Dendritic cell treated with granulocyte-macrophage colony-stimulating factor and Interleukin-4, amounts not matched to agents 40 ng/mL and 50 ng/mL, for 4 days (primary cell): Measurements from ENCODE around the gene ITPK1.

Experiments used
- H3K27ac Mint-ChIP-seq: one replicate; pipeline ENCODE4 v1.8.0; 2022; ENCODE audit warnings: mild to moderate bottlenecking, mixed read lengths
- H3K27me3 Mint-ChIP-seq: one replicate; pipeline ENCODE4 v1.8.0; 2022; ENCODE audit warnings: mild to moderate bottlenecking, mixed read lengths
- H3K36me3 Mint-ChIP-seq: one replicate; pipeline ENCODE4 v1.8.0; 2022; ENCODE audit warnings: low read depth, mixed read lengths
- H3K4me1 Mint-ChIP-seq: one replicate; pipeline ENCODE4 v1.8.0; 2022; ENCODE audit warnings: low read depth, mixed read lengths
- H3K4me3 Mint-ChIP-seq: one replicate; pipeline ENCODE4 v1.8.0; 2022; ENCODE audit warnings: mild to moderate bottlenecking, moderate library complexity, mixed read lengths
- H3K9me3 Mint-ChIP-seq: one replicate; pipeline ENCODE4 v1.8.0; 2022; ENCODE audit warnings: mixed read lengths
- intact Hi-C: fragments of 100-400 bp; cut with micrococcal nuclease; formaldehyde crosslinking; loops from one replicate; pipeline ENCODE4 v1.15.0; 2022

ITPK1 gene

GRCh38 chr14:93029911-93030508 lies 85.7 kb downstream of the ITPK1 start:
- intact Hi-C loops = loop anchor here (1.0 to 10.0 kb wide), 4 partner anchors 17 to 77 kb away; no protein-coding TSS in a partner anchor
- Mint-ChIP-seq H3K4me3 (no peak overlapping the region), H3K9me3 (no peaks in the 10 kb centered on the region), H3K27me3 (no peaks in the 10 kb centered on the region), H3K27ac (peak overlapping the region; percentile 85), H3K4me1 (peaks cover 98% of the 10 kb centered on the region), H3K36me3 (peaks cover 52% of the 10 kb centered on the region)

DNA sequence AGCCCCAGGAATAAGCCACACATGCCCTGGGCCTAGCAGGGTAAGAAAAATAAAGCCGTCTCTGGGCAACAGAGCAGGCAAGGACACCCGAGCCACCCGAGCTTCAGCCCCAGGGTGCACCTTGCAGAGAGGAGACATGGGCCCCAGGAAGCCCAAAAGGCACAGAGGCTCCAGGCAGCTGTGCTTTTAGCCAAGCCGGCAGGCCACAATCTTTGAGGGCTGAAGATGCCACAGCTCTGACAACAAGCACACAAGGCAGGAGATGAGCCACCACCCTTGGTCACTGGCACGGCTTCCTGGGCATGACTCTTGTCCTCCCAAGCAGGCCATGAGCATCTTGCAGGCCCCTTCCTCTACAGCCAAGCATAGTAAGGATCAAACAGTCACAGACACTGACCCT lies 86.3 kb downstream of the ITPK1 start:
- intact Hi-C loops = no loop called here
- Mint-ChIP-seq H3K4me3 (no peak overlapping the region), H3K4me1 (peaks cover 94% of the 10 kb centered on the region), H3K27ac (peak overlapping the region; percentile 85), H3K27me3 (no peaks in the 10 kb centered on the region), H3K9me3 (no peaks in the 10 kb centered on the region), H3K36me3 (peaks cover 58% of the 10 kb centered on the region)

DNA sequence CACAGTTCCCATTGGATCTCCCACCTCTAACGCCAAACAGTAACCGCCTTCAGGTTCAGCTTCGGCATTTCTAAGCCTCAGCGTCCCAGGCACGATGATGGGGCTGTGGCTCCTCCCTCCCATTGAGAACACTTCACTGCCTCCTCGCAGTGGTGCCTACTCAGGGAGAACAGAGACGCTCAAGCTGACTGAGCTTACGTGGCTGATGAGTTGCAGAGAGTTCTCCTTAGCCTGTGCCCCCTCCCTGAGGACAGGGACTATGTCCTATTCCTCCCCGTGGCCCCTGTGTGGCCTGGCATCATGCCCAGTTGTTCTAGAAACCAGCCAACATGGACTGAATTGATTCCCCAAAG lies 87.0 kb downstream of the ITPK1 start:
- Mint-ChIP-seq H3K36me3 (peaks cover 63% of the 10 kb centered on the region), H3K4me1 (peaks cover 94% of the 10 kb centered on the region), H3K9me3 (no peaks in the 10 kb centered on the region), H3K4me3 (no peak overlapping the region), H3K27ac (peak overlapping the region; percentile 45), H3K27me3 (no peaks in the 10 kb centered on the region)
- intact Hi-C loops = no loop called here

DNA sequence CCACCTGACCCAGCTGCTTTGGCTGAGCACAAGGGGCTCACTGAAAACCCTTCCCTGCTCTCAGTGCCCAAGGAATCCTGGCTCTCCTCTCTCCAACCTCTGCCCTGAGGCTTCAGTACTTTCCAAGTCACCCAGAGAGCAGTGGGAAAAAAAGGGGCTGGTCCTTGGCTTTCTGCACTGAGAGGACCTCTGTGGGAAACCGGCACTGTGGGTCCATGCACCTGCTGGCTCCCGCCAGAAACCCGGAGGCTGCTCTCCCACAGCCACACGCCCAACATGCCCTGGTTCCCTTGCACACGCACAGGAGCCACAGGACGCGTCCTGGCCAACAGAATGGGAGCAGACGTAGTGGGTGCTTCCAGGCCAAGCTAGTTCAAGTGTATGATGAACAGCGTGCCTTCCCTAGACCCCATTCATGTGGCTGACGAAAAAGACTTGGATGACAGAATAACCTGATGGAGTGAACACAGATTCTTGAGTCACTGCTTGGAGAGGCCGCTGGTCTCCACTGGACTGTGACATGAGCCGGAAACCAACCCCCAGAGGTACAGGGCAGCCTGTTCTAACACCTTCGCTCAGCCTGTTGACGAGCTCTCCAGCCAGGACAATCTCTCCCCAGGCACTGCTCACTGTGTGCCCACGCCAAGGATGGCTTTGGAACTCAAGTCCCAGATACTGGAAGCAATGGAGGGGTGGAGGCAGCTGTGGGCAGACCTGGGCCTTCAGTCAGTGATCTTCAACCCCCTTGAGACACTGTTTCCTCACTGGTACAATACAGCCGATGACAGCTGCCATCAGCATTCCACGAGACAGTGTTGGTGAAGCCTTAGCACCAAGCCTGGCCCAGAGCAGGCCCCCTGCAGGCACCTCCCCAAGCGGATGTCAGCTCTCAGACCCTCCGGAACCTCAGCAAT lies 87.7 kb downstream of the ITPK1 start:
- intact Hi-C loops = no loop called here
- Mint-ChIP-seq H3K9me3 (no peaks in the 10 kb centered on the region), H3K27me3 (no peaks in the 10 kb centered on the region), H3K36me3 (peaks cover 66% of the 10 kb centered on the region), H3K4me3 (no peak overlapping the region), H3K27ac (peak overlapping the region; percentile 64), H3K4me1 (peaks cover 94% of the 10 kb centered on the region)

DNA sequence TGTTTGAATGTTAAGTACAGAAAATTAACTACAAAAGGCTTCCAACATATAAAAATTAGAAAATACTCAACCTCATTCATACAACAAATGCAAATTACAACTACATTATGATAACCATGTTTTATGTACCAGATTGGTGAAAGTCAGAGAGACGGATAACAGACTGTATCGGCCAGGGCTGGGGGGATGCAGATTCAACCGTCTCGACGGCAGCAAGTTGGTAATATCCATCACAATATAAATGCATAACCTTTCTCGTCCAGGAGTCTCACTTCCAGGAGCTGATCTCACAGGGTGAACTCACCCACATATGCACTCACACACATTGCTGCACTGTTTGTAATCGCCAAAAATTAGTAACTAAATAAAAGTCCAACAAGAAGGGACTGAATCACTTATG lies 89.4 kb downstream of the ITPK1 start:
- peak overlapping the region; percentile 64 for H3K27ac Mint-ChIP-seq
- H3K9me3 Mint-ChIP-seq = no peaks in the 10 kb centered on the region
- intact Hi-C loops = no loop called here
- H3K4me1 Mint-ChIP-seq = peaks cover 94% of the 10 kb centered on the region
- H3K36me3 Mint-ChIP-seq = peaks cover 84% of the 10 kb centered on the region
- H3K4me3 Mint-ChIP-seq = no peak overlapping the region
- H3K27me3 Mint-ChIP-seq = no peaks in the 10 kb centered on the region

GRCh38 chr14:93025055-93025454 lies 90.7 kb downstream of the ITPK1 start:
- H3K4me3 Mint-ChIP-seq = no peak overlapping the region
- no peaks in the 10 kb centered on the region for H3K27me3 Mint-ChIP-seq
- no peak overlapping the region for H3K27ac Mint-ChIP-seq
- H3K36me3 Mint-ChIP-seq = peaks cover 77% of the 10 kb centered on the region
- H3K4me1 Mint-ChIP-seq = peaks cover 94% of the 10 kb centered on the region
- intact Hi-C loops = no loop called here
- no peaks in the 10 kb centered on the region for H3K9me3 Mint-ChIP-seq

GRCh38 chr14:93024493-93024892 lies 91.2 kb downstream of the ITPK1 start:
- Mint-ChIP-seq H3K9me3 (no peaks in the 10 kb centered on the region), H3K27ac (peak overlapping the region; percentile 27), H3K27me3 (no peaks in the 10 kb centered on the region), H3K36me3 (peaks cover 75% of the 10 kb centered on the region), H3K4me3 (no peak overlapping the region), H3K4me1 (peaks cover 94% of the 10 kb centered on the region)
- intact Hi-C loops = no loop called here

DNA sequence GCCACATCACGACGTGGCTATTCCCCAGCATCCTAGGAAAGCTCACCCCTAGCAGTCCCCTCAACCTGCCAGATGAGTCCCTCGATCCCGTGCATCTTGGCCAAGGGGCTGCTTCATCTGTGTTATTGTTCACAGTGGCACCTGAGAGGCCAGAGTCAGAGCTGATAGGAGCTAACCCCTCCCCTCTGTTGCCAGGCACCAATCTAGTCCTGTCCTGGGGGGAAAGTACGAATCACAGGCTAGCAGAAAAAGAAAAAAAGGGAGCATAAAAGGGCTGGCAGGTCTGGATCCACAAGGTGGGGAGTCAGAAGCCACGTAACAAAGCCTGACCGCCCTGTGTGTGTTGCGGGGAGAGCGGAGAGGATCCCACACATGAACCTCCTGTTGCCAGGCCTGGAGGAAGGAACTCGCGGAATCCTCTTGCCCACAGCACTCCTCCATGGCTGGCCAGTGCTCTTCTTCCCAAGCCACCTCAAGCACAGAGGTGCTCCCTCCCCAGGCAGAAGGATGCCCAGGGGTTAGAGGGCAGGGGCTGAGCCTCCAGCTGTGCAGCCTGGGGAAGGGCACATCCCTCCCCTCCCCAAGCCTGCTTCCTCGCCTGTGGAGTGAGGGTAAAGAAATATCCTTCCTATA lies 91.8 kb downstream of the ITPK1 start:
- Mint-ChIP-seq H3K4me1 (peaks cover 94% of the 10 kb centered on the region), H3K27ac (peak overlapping the region; percentile 27), H3K9me3 (no peaks in the 10 kb centered on the region), H3K27me3 (no peaks in the 10 kb centered on the region), H3K36me3 (peaks cover 74% of the 10 kb centered on the region), H3K4me3 (no peak overlapping the region)
- intact Hi-C loops = no loop called here

DNA sequence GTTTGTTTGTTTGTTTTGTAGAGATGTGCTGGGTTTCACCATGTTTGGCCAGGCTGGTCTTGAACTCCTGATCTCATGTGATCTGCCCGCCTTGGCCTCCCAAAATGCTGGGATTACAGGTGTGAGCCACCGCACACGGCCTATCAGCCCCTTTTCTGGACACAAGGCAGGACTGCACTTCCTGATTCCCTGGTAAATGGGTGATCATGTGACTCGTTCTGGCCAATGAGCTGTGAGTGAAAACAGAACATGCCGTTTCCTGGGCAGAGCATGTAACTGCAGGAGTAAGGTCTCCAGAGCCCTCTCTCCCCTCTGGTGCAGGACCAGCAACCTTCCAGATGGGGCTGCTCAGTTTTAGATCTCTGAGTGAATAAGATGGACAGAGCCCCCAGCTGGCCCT lies 92.7 kb downstream of the ITPK1 start:
- H3K4me3 Mint-ChIP-seq = no peak overlapping the region
- intact Hi-C loops = no loop called here
- peaks cover 94% of the 10 kb centered on the region for H3K4me1 Mint-ChIP-seq
- no peaks in the 10 kb centered on the region for H3K9me3 Mint-ChIP-seq
- H3K36me3 Mint-ChIP-seq = peaks cover 69% of the 10 kb centered on the region
- no peaks in the 10 kb centered on the region for H3K27me3 Mint-ChIP-seq
- H3K27ac Mint-ChIP-seq = peak overlapping the region; percentile 68

GRCh38 chr14:93019970-93020369 lies 95.8 kb downstream of the ITPK1 start:
- no peak overlapping the region for H3K4me3 Mint-ChIP-seq
- peak overlapping the region; percentile 33 for H3K27ac Mint-ChIP-seq
- H3K9me3 Mint-ChIP-seq = no peaks in the 10 kb centered on the region
- peaks cover 72% of the 10 kb centered on the region for H3K36me3 Mint-ChIP-seq
- H3K27me3 Mint-ChIP-seq = no peaks in the 10 kb centered on the region
- peaks cover 96% of the 10 kb centered on the region for H3K4me1 Mint-ChIP-seq
- intact Hi-C loops = no loop called here

GRCh38 chr14:93019367-93019843 lies 96.3 kb downstream of the ITPK1 start:
- Mint-ChIP-seq H3K4me3 (no peak overlapping the region), H3K4me1 (peaks cover 100% of the 10 kb centered on the region), H3K27ac (peak overlapping the region; percentile 33), H3K36me3 (peaks cover 72% of the 10 kb centered on the region), H3K9me3 (no peaks in the 10 kb centered on the region), H3K27me3 (no peaks in the 10 kb centered on the region)
- intact Hi-C loops = no loop called here

- peaks cover 67% of the 10 kb centered on the region for H3K36me3 Mint-ChIP-seq
- H3K4me1 Mint-ChIP-seq = peaks cover 100% of the 10 kb centered on the region
- H3K9me3 Mint-ChIP-seq = no peaks in the 10 kb centered on the region
- intact Hi-C loops = no loop called here
- H3K4me3 Mint-ChIP-seq = no peak overlapping the region
- no peaks in the 10 kb centered on the region for H3K27me3 Mint-ChIP-seq
- peak overlapping the region; percentile 33 for H3K27ac Mint-ChIP-seq
Observed at GRCh38 chr14:93018366-93018765, 97.4 kb downstream of the ITPK1 start.

DNA sequence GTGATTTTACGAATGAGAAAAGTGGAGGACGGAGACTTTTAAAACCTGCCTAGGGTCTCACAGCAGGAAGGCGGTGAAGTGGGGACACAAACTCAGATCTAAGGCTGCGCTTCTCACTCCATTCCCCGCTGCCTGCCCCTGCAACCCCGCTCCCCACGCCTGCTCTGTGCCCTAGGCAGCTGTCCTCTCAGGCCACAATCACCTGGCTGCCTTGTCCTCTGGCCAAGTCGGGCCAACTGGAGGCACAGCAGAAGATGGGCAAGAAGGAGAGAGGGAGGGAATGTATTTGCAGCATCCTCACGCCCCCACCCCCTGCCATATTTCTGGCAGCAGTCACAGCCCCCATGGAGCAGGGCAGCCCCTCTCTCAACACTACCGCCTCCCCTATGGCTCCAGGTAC lies 97.8 kb downstream of the ITPK1 start:
- Mint-ChIP-seq H3K4me3 (no peak overlapping the region), H3K27ac (peak overlapping the region; percentile 33), H3K9me3 (no peaks in the 10 kb centered on the region), H3K4me1 (peaks cover 100% of the 10 kb centered on the region), H3K27me3 (no peaks in the 10 kb centered on the region), H3K36me3 (peaks cover 62% of the 10 kb centered on the region)
- intact Hi-C loops = no loop called here

DNA sequence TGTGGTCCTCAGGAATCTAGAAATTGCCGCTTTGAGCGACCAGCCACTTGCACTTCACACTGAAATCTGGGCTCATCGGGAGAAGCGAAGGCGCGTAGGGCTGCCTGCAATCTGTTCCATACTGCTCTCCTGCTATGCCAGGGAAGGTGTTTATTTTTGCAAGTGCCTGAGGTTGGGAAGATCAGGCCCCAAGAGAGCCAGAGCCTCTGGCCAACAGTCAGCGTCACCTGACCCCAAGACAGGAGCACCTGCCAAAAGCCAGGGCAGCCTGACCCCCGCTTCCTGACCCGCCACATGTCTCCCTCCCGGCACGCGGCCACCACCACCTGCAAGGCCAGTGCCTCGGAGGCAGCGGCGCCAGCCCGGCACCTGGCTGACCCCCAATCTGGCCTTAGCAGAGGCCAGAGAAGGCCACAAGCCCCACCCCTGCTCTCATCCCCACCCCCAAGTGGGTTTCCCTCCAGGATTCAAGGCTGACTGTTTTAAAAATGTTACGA lies 98.4 kb downstream of the ITPK1 start:
- H3K36me3 Mint-ChIP-seq = peaks cover 58% of the 10 kb centered on the region
- no peak overlapping the region for H3K4me3 Mint-ChIP-seq
- H3K4me1 Mint-ChIP-seq = peaks cover 100% of the 10 kb centered on the region
- H3K27me3 Mint-ChIP-seq = no peaks in the 10 kb centered on the region
- H3K9me3 Mint-ChIP-seq = no peaks in the 10 kb centered on the region
- no peak overlapping the region for H3K27ac Mint-ChIP-seq
- intact Hi-C loops = no loop called here
